Astrocyte (in vitro differentiated cells and primary cell): ENCODE data around the gene DYRK1A. TPM values are rescaled to one million over a fixed set of nuclear protein-coding genes. Genes with fewer than 3 reads are reported as not detected.

Source experiments
- DNase-seq: peaks from one replicate; pipeline ENCODE4 v3.0.0-alpha.2; 2010; ENCODE audit warnings: low read depth
- FAIRE-seq: peaks from 2 replicates; lab custom pipeline; 2011; peaks lifted over from hg19 to GRCh38; lab: Jason Lieb, UNC
- H2AFZ ChIP-seq: 2 replicates; pipeline ENCODE4 v1.6.0; 2012; ENCODE audit warnings: low read depth, low read length, inconsistent platforms
- H3K27ac ChIP-seq: 2 replicates; pipeline ENCODE4 v1.5.1; 2011; ENCODE audit warnings: low read depth, low read length, inconsistent platforms
- H3K27me3 ChIP-seq: 2 replicates; pipeline ENCODE4 v1.6.0; 2011; ENCODE audit warnings: low read length, inconsistent platforms; ENCODE audit not compliant: insufficient read depth
- H3K36me3 ChIP-seq: 2 replicates; pipeline ENCODE4 v1.5.1; 2011; ENCODE audit warnings: low read length, inconsistent platforms; ENCODE audit not compliant: insufficient read depth
- H3K4me1 ChIP-seq: 2 replicates; pipeline ENCODE4 v1.5.1; 2011; ENCODE audit warnings: low read length, inconsistent platforms; ENCODE audit not compliant: insufficient read depth
- H3K4me2 ChIP-seq: 2 replicates; pipeline ENCODE4 v1.6.0; 2012; ENCODE audit warnings: low read length, inconsistent platforms
- H3K4me3 ChIP-seq: 2 replicates; pipeline ENCODE4 v1.5.1; 2011; ENCODE audit warnings: low read depth, mild to moderate bottlenecking, low read length, inconsistent platforms; ENCODE audit not compliant: insufficient read depth
- H3K79me2 ChIP-seq: 2 replicates; pipeline ENCODE4 v1.6.0; 2012; ENCODE audit warnings: mild to moderate bottlenecking, low read length, inconsistent platforms; ENCODE audit not compliant: insufficient read depth
- H3K9ac ChIP-seq: 2 replicates; pipeline ENCODE4 v1.6.0; 2012; ENCODE audit warnings: mild to moderate bottlenecking, low read length, inconsistent platforms
- H3K9me3 ChIP-seq: 2 replicates; pipeline ENCODE4 v1.5.1; 2012; ENCODE audit warnings: low read depth, mild to moderate bottlenecking, low read length, inconsistent platforms; ENCODE audit not compliant: insufficient read depth
- H4K20me1 ChIP-seq: 2 replicates; pipeline ENCODE4 v1.6.0; 2012; ENCODE audit warnings: low read length, inconsistent platforms; ENCODE audit not compliant: insufficient read depth
- H3K27ac Mint-ChIP-seq: one replicate; pipeline ENCODE4 v1.8.0; 2021; ENCODE audit warnings: mild to moderate bottlenecking, mixed read lengths; ENCODE audit not compliant: unreplicated experiment
- H3K27me3 Mint-ChIP-seq: one replicate; pipeline ENCODE4 v1.8.0; 2021; ENCODE audit warnings: low read depth, mixed read lengths; ENCODE audit not compliant: unreplicated experiment
- H3K36me3 Mint-ChIP-seq: one replicate; pipeline ENCODE4 v1.8.0; 2021; ENCODE audit warnings: low read depth, mixed read lengths; ENCODE audit not compliant: unreplicated experiment
- H3K4me1 Mint-ChIP-seq: one replicate; pipeline ENCODE4 v1.8.0; 2021; ENCODE audit warnings: low read depth, mixed read lengths; ENCODE audit not compliant: unreplicated experiment
- H3K4me3 Mint-ChIP-seq: one replicate; pipeline ENCODE4 v1.8.0; 2021; ENCODE audit warnings: mild to moderate bottlenecking, moderate library complexity, mixed read lengths; ENCODE audit not compliant: unreplicated experiment
- H3K9me3 Mint-ChIP-seq: one replicate; pipeline ENCODE4 v1.8.0; 2021; ENCODE audit warnings: mild to moderate bottlenecking, mixed read lengths; ENCODE audit not compliant: unreplicated experiment
- CTCF ChIP-seq: IDR thresholded peaks from 2 replicates; pipeline ENCODE4 v1.5.1; 2011; ENCODE audit warnings: low read depth, mild to moderate bottlenecking, inconsistent platforms, low read length, moderate library complexity; ENCODE audit not compliant: insufficient read depth
- EZH2 ChIP-seq: IDR thresholded peaks from 2 replicates; pipeline ENCODE4 v1.6.1; 2012; ENCODE audit warnings: mild to moderate bottlenecking, low read length, inconsistent platforms; ENCODE audit not compliant: insufficient read depth
- total RNA-seq: library from RNA; stranded (reverse); gene quantifications from 2 replicates; pipeline ENCODE4 v1.2.1, GENCODE V29; 2021

DYRK1A gene
- total RNA-seq, 1 donor from 2014 or later: 44.6 TPM

- Histone ChIP-seq H3K4me2 (peak overlapping the region; percentile 79), H3K9me3 (no peaks in the 10 kb centered on the region), H3K4me1 (peaks cover 40% of the 10 kb centered on the region), H3K36me3 (no peaks in the 10 kb centered on the region), H3K79me2 (peaks cover 87% of the 10 kb centered on the region), H3K9ac (no peak overlapping the region), H3K27me3 (no peaks in the 10 kb centered on the region), H4K20me1 (peaks cover 80% of the 10 kb centered on the region), H3K27ac (peak overlapping the region; percentile 42), H3K4me3 (no peak overlapping the region), H2AFZ (no peak overlapping the region)
- no peaks in the 10 kb centered on the region for H3K9me3 Mint-ChIP-seq
- TF ChIP-seq EZH2: no peak
- no peak for TF ChIP-seq CTCF
- H3K4me3 Mint-ChIP-seq: no peak overlapping the region
- no peaks in the 10 kb centered on the region for H3K27me3 Mint-ChIP-seq
- DNase-seq (no peak), FAIRE-seq (no peak)
- H3K4me1 Mint-ChIP-seq: peaks cover 64% of the 10 kb centered on the region
- no peak overlapping the region for H3K27ac Mint-ChIP-seq
- peaks cover 4% of the 10 kb centered on the region for H3K36me3 Mint-ChIP-seq
Measured at GRCh38 chr21:37451446-37451845, 84.9 kb downstream of the DYRK1A start.

- peak overlapping the region; percentile 79 for H3K4me2 ChIP-seq
- H3K4me1 ChIP-seq: peaks cover 40% of the 10 kb centered on the region
- Mint-ChIP-seq H3K9me3 (no peaks in the 10 kb centered on the region), H3K27ac (peak overlapping the region; percentile 55), H3K27me3 (no peaks in the 10 kb centered on the region), H3K4me3 (peak overlapping the region; percentile 18), H3K4me1 (peaks cover 62% of the 10 kb centered on the region), H3K36me3 (peaks cover 4% of the 10 kb centered on the region)
- peak overlapping the region; percentile 74 for H3K27ac ChIP-seq
- H3K4me3 ChIP-seq: no peak overlapping the region
- TF ChIP-seq CTCF: no peak
- TF ChIP-seq EZH2: no peak
- H3K79me2 ChIP-seq: peaks cover 87% of the 10 kb centered on the region
- DNase-seq: peak; percentile 92
- FAIRE-seq: peak; percentile 77
- no peaks in the 10 kb centered on the region for H3K27me3 ChIP-seq
- no peak overlapping the region for H2AFZ ChIP-seq
- peaks cover 80% of the 10 kb centered on the region for H4K20me1 ChIP-seq
- no peaks in the 10 kb centered on the region for H3K36me3 ChIP-seq
- H3K9ac ChIP-seq: peak overlapping the region; percentile 53
- H3K9me3 ChIP-seq: no peaks in the 10 kb centered on the region
Measured at GRCh38 chr21:37452227-37452626, 85.7 kb downstream of the DYRK1A start.

GRCh38 chr21:37453350-37453749 is 86.8 kb downstream of the DYRK1A start:
- Mint-ChIP-seq H3K9me3 (no peaks in the 10 kb centered on the region), H3K27me3 (no peaks in the 10 kb centered on the region), H3K4me3 (no peak overlapping the region), H3K36me3 (peaks cover 4% of the 10 kb centered on the region), H3K27ac (peak overlapping the region; percentile 0), H3K4me1 (peaks cover 62% of the 10 kb centered on the region)
- DNase-seq: no peak
- Histone ChIP-seq H4K20me1 (peaks cover 87% of the 10 kb centered on the region), H3K27ac (peak overlapping the region; percentile 2), H3K4me2 (no peak overlapping the region), H3K9me3 (no peaks in the 10 kb centered on the region), H3K4me1 (peaks cover 40% of the 10 kb centered on the region), H3K36me3 (no peaks in the 10 kb centered on the region), H3K79me2 (peaks cover 87% of the 10 kb centered on the region), H3K4me3 (no peak overlapping the region), H3K9ac (no peak overlapping the region), H3K27me3 (no peaks in the 10 kb centered on the region), H2AFZ (no peak overlapping the region)
- no peak for FAIRE-seq
- TF ChIP-seq EZH2 (no peak), CTCF (no peak)
